Measurements from ENCODE around the gene CNN3. TPM values are rescaled to one million over a fixed set of nuclear protein-coding genes. Genes with fewer than 3 reads are reported as not detected.

CNN3 gene
- total and polyA plus RNA-seq, 3 donors from 2014 or later: 45.9 to 114 (median 61.4) TPM

DNA sequence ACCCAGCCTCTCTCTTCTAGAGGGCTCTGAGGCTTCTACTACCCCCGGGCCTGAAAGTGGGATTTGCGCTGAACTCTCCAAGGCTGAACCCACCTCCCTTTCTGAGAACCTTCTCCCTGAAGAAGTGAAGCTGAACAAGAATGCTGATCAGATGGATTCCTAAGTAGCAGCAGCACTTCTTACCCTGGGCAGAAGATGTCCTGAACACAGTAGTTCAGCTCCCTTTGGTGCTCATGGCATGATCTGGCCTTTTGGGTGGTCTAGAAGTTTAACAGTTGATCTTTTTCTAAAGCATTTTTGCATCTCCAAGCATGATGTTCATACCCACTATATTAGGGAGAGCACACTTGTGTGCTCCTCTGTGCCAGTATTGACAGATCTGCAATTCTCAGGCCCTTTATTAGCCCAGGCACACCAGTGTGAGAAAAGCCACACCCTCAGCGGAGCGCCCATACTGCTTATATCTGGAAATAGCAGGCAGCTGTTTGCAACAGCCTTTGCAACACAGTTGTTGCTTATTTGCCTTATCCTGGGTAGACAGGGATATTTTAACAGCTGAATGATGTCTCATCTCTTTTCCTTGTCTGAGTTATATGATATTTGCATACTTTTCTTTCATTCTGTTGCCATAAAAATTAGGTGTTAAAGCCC lies 34.2 kb downstream of the CNN3 start:
- H3K4me3 ChIP-seq: no peak overlapping the region
- H3K27ac ChIP-seq: no peak overlapping the region
- intact Hi-C loops (cut with DNase I; ENCODE audit: low total_unique reads): no loop called here
- H3K36me3 ChIP-seq (ENCODE audit: low read depth, missing control alignments): no peaks in the 10 kb centered on the region
- no peaks in the 10 kb centered on the region for H3K27me3 ChIP-seq
- TF ChIP-seq POLR2A (IDR thresholded peaks at IDR 0.05): no peak
- H3K9me3 ChIP-seq: no peaks in the 10 kb centered on the region
- no peak for DNase-seq
- no peaks in the 10 kb centered on the region for H3K4me1 ChIP-seq
- WGBS, 2 donors: 83 to 93% methylated on average over 4 of the region's 4 CpGs

DNA sequence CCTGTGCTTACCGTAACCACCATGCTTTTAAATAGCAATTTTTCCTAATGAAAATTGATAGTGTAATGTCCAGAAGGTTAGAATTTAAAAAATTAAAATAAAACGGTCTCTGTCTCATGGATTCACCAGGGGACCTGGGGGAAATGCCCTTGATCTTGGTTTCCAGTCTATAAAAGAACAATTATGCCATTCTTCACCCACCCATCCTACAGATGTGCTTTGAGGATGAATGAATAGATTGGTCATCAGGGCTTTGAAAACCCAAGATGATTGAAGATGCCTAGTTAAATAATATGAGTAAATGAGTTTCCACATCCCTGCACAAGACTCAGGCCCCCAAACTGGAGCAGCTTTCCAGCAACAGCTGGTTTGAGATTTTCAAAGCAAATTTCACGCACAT lies 38.7 kb downstream of the CNN3 start:
- TF ChIP-seq, protein P1, sequence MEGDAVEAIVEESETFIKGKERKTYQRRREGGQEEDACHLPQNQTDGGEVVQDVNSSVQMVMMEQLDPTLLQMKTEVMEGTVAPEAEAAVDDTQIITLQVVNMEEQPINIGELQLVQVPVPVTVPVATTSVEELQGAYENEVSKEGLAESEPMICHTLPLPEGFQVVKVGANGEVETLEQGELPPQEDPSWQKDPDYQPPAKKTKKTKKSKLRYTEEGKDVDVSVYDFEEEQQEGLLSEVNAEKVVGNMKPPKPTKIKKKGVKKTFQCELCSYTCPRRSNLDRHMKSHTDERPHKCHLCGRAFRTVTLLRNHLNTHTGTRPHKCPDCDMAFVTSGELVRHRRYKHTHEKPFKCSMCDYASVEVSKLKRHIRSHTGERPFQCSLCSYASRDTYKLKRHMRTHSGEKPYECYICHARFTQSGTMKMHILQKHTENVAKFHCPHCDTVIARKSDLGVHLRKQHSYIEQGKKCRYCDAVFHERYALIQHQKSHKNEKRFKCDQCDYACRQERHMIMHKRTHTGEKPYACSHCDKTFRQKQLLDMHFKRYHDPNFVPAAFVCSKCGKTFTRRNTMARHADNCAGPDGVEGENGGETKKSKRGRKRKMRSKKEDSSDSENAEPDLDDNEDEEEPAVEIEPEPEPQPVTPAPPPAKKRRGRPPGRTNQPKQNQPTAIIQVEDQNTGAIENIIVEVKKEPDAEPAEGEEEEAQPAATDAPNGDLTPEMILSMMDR (IDR thresholded peaks at IDR 0.05): no peak
- TF ChIP-seq POLR2A (IDR thresholded peaks at IDR 0.05): no peak
- DNase-seq: no peak
- intact Hi-C loops (cut with DNase I; ENCODE audit: low total_unique reads): no loop called here
- Histone ChIP-seq H3K4me3 (no peak overlapping the region), H3K27me3 (no peaks in the 10 kb centered on the region), H3K36me3 (ENCODE audit: low read depth, missing control alignments) (no peaks in the 10 kb centered on the region), H3K27ac (no peak overlapping the region), H3K4me1 (peaks cover 6% of the 10 kb centered on the region), H3K9me3 (no peaks in the 10 kb centered on the region)
- WGBS, 2 donors: 83 to 86% methylated on average over 3 of the region's 3 CpGs

DNA sequence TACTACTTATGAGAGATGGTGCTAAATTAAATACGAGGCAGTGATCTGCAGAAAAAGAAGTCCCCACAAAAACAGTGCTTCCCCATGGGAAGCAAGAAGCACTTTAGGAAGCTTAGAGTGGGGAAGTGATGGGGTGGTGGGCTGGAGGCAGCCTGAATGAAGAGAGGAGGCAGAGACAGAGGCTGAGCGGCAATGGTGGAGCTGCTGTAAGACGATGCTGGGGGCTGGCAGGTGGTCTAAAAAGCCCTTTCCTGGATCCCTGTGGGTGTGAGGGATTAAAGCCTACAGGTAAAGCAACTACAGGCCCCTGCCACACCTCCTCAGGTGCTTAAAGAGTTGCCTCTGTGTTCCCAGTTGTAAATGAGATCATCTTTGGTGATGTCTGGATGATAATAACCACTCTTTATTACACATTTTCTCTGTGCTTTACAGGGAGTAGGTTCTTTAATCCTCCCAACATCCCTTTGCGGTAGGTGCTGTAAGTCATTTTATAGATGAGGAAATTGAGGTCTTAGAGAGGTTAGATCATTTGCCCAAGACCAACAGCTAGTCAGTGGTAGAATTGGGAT lies 39.2 kb downstream of the CNN3 start:
- no peaks in the 10 kb centered on the region for H3K36me3 ChIP-seq (ENCODE audit: low read depth, missing control alignments)
- intact Hi-C loops (cut with DNase I; ENCODE audit: low total_unique reads): no loop called here
- H3K4me1 ChIP-seq: peaks cover 6% of the 10 kb centered on the region
- no peak overlapping the region for H3K27ac ChIP-seq
- 86 to 91% methylated on average over 4 of the region's 4 CpGs for WGBS, 2 donors
- no peak overlapping the region for H3K4me3 ChIP-seq
- no peaks in the 10 kb centered on the region for H3K9me3 ChIP-seq
- no peak for TF ChIP-seq POLR2A (IDR thresholded peaks at IDR 0.05)
- TF ChIP-seq, protein P1 (IDR thresholded peaks at IDR 0.05): no peak
- H3K27me3 ChIP-seq: no peaks in the 10 kb centered on the region
- DNase-seq: no peak

DNA sequence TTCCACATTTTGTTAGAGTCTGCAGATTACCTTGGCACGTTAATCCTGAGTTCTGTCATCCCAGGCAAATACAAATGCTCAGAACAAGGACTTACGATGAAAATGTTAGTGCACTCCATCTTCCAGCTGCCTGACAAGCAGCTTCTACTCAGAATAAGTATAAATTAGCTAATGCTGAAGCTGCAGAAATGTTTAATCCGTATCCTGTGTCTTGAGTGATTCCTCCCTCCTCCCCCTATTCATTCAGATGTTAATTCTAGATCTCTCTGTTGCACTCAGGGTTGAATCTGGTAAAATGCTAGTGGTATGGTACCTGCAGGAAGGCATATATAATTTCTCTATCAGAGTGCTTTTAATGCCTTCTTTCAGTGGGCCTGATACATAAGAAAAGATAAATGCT lies 39.8 kb downstream of the CNN3 start:
- Histone ChIP-seq H3K9me3 (no peaks in the 10 kb centered on the region), H3K27ac (no peak overlapping the region), H3K36me3 (ENCODE audit: low read depth, missing control alignments) (no peaks in the 10 kb centered on the region), H3K4me3 (no peak overlapping the region), H3K27me3 (no peaks in the 10 kb centered on the region), H3K4me1 (peaks cover 6% of the 10 kb centered on the region)
- TF ChIP-seq, protein P1 (IDR thresholded peaks at IDR 0.05): no peak
- no peak for TF ChIP-seq POLR2A (IDR thresholded peaks at IDR 0.05)
- intact Hi-C loops (cut with DNase I; ENCODE audit: low total_unique reads): no loop called here
- 69 to 75% methylated on average over 3 of the region's 3 CpGs for WGBS, 2 donors
- no peak for DNase-seq

DNA sequence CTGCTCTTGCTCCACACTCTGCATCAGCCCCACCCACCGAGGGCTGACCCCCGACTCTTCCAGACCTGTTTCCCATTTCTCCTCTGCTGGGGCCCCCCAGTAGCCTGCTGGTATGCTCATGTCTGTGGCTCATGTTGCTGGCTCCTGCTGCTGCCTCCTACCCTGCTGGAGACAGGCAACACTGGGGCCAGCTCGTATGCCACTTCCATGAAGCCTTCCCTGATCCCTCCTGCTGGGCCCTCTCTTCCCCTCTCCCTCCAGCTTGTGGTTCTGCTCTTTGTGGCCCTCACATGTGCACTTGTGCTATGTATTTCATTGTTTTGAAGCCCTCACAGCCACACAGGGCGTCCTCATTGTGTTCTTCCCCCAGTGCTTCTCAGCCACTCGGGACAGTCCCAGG lies 40.5 kb downstream of the CNN3 start:
- WGBS, 2 donors: 87 to 100% methylated on average over 5 of the region's 5 CpGs
- peaks cover 6% of the 10 kb centered on the region for H3K4me1 ChIP-seq
- no peak for TF ChIP-seq POLR2A (IDR thresholded peaks at IDR 0.05)
- TF ChIP-seq, protein P1 (IDR thresholded peaks at IDR 0.05): no peak
- H3K36me3 ChIP-seq (ENCODE audit: low read depth, missing control alignments): no peaks in the 10 kb centered on the region
- no peaks in the 10 kb centered on the region for H3K9me3 ChIP-seq
- H3K27ac ChIP-seq: no peak overlapping the region
- H3K4me3 ChIP-seq: no peak overlapping the region
- DNase-seq: no peak
- intact Hi-C loops (cut with DNase I; ENCODE audit: low total_unique reads): no loop called here
- no peaks in the 10 kb centered on the region for H3K27me3 ChIP-seq
